Astrocyte of the spinal cord (primary cell): ENCODE data around the gene HOXB8.
A peak's percentile ranks its signal among the peaks of the same experiment; 100 is the strongest.

ENCODE experiments used
- DNase-seq: peaks from one replicate; pipeline ENCODE4 v3.0.0; 2011; ENCODE audit warnings: low read depth, low spot score
- H3K4me3 ChIP-seq: 2 replicates; pipeline ENCODE4 v1.5.1; 2011; ENCODE audit warnings: low read depth, mild to moderate bottlenecking, low read length, moderate library complexity
- in situ Hi-C: cut with HindIII; loops from 2 replicates; pipeline ENCODE4 v1.10.0; 2017; ENCODE audit warnings: low sequenced_read_pairs
- TF ChIP-seq, protein P1 (sequence below): IDR thresholded peaks from 2 replicates; pipeline ENCODE4 v1.5.1; 2012; ENCODE audit warnings: low read depth, mild to moderate bottlenecking, low read length, inconsistent platforms

Gene HOXB8

GRCh38 chr17:48575066-48575582, 40.0 kb downstream of the HOXB8 start:
- peak; percentile 89 for DNase-seq
- in situ Hi-C loops = no loop called here
- H3K4me3 ChIP-seq = peak overlapping the region; percentile 77
- TF ChIP-seq, protein P1, sequence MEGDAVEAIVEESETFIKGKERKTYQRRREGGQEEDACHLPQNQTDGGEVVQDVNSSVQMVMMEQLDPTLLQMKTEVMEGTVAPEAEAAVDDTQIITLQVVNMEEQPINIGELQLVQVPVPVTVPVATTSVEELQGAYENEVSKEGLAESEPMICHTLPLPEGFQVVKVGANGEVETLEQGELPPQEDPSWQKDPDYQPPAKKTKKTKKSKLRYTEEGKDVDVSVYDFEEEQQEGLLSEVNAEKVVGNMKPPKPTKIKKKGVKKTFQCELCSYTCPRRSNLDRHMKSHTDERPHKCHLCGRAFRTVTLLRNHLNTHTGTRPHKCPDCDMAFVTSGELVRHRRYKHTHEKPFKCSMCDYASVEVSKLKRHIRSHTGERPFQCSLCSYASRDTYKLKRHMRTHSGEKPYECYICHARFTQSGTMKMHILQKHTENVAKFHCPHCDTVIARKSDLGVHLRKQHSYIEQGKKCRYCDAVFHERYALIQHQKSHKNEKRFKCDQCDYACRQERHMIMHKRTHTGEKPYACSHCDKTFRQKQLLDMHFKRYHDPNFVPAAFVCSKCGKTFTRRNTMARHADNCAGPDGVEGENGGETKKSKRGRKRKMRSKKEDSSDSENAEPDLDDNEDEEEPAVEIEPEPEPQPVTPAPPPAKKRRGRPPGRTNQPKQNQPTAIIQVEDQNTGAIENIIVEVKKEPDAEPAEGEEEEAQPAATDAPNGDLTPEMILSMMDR = no peak

- TF ChIP-seq, protein P1 = no peak
- H3K4me3 ChIP-seq = peak overlapping the region; percentile 77
- DNase-seq = no peak
- in situ Hi-C loops = no loop called here
Observed at GRCh38 chr17:48574505-48575065, 40.5 kb downstream of the HOXB8 start.

- TF ChIP-seq, protein P1 = no peak
- in situ Hi-C loops = no loop called here
- peak overlapping the region; percentile 77 for H3K4me3 ChIP-seq
- no peak for DNase-seq
Observed at GRCh38 chr17:48571826-48572417, 43.2 kb downstream of the HOXB8 start.

- DNase-seq = no peak
- in situ Hi-C loops = no loop called here
- TF ChIP-seq, protein P1 = no peak
- peak overlapping the region; percentile 77 for H3K4me3 ChIP-seq
Observed at GRCh38 chr17:48571024-48571818, 43.9 kb downstream of the HOXB8 start.

DNA sequence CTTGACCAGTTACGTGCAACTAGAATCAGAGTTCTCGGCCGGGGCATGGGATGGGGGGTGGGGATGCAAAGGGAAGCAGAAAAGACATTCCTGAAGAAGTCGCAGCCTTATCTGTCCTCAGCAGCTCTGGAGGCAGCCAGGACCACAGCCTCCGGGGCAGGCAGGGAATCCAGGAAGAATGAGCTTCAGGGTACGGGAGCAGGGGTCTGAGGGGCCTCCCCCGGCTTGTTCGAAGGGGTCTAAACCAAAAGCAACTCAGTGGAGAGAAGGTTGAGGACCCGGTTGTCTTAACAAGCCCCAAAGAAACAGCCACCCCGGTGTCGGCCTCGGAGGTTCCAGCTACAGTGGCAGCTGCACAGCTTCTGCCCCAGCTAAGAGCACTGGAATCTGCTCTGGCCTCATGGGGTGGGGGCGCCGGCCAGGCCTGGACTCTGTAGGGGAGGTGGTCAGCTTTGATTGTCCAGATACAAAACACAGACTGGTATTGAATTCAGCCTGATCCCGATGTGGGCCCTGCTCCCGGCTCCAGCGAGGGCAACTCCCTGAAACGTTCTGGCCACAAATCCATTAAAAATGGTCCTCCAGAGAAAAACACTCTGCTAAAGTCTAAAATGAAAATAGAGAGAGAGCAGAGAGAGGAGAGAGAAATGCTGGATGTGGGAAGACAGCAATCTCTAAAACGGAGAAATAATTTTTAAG, 44.6 kb downstream of the HOXB8 start:
- peak overlapping the region; percentile 77 for H3K4me3 ChIP-seq
- no peak for DNase-seq
- in situ Hi-C loops = no loop called here
- TF ChIP-seq, protein P1 = no peak

DNA sequence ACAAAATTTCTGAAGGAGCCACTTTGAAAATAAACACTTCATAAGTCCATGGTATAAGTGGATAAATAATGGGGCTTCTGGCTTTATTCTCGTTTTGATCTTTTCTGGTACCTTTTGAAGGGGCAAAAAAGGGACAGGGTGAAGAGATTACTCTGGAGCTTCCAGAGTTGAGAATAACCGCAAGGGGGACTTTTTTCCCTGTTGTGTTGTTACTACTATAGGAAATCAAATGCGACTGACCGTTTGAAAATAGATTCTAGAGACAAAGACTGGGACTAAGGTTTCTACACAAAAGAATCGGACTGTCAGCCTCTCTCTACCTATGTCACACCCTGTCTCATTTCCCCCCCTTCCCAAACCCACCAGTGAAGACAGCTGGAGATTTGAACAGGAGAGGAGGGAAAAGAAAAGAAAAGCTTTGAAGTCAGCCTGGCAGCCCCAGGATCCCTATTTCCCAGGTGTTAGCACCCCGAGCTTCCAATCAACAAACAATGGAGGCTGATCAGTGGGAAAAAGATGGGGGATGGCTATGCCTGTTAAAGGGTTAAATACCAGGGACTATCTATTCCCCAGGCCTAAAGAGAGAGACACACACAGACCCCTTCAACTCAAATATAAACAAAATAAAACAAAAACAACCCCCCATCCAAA, 45.3 kb downstream of the HOXB8 start:
- H3K4me3 ChIP-seq = peak overlapping the region; percentile 77
- no peak for DNase-seq
- TF ChIP-seq, protein P1 = no peak
- in situ Hi-C loops = no loop called here
